HepG2 (cell line): ENCODE measurements around the gene CCN6. TPM values are rescaled to one million over a fixed set of nuclear protein-coding genes. Genes with fewer than 3 reads are reported as not detected.
A peak's percentile ranks its signal among the peaks of the same experiment; 100 is the strongest.

Experiments used
- ATAC-seq: fragments of 200-7000 bp; cut with Tn5 transposase; 3 replicates; pipeline ENCODE4 v1.9.1; 2020; ENCODE audit warnings: mild to moderate bottlenecking, moderate library complexity
- BruUV-seq: library from RNA; stranded (reverse); fragments of 400-500 nt; replicated peaks from 2 replicates; lab custom pipeline; 2021; lab: Mats Ljungman, UMichigan
- CTCF ChIA-PET: fragments of 300-600 bp; formaldehyde crosslinking; extraction: SDS; loops from one replicate; lab custom pipeline; 2021; ENCODE audit warnings: low total read pairs, inconsistent platforms, low intra/inter-chr PET ratio; lab: Yijun Ruan, JAX
- POLR2A ChIA-PET: fragments of 350-600 bp; sonication (Branson Sonifier 250); formaldehyde crosslinking; loops from one replicate; lab custom pipeline; 2020; ENCODE audit warnings: antibody characterized with exemption, inconsistent platforms; lab: Yijun Ruan, JAX
- DNase-seq: peaks from one replicate; pipeline ENCODE4 v3.0.0-alpha.2; 2015; ENCODE audit warnings: low spot score
- FAIRE-seq: peaks from 3 replicates; lab custom pipeline; 2011; peaks lifted over from hg19 to GRCh38; lab: Jason Lieb, UNC
- H2AFZ ChIP-seq: one replicate; pipeline ENCODE4 v1.6.1; 2011; ENCODE audit warnings: low read length, inconsistent platforms
- H3K27ac ChIP-seq: fragments of 300-600 bp; 3 replicates; pipeline ENCODE4 v1.8.0; 2011; ENCODE audit warnings: mixed run types, mild to moderate bottlenecking, mixed read lengths, low read length, inconsistent platforms; ENCODE audit not compliant: insufficient read depth; ENCODE audit errors: extremely low read length
- H3K27me3 ChIP-seq, 2 experiments: fragments of 200-600 bp in 1 of 2; 2 replicates in 1 of 2; 3 replicates in 1 of 2; pipeline versions ENCODE4 v1.6.0 to v1.8.0; 2011; ENCODE audit warnings: low read length in 2 of 2, mild to moderate bottlenecking in 2 of 2, moderate library complexity in 2 of 2, inconsistent platforms in 1 of 2; ENCODE audit not compliant: insufficient read depth in 2 of 2, control insufficient read depth in 1 of 2
- H3K36me3 ChIP-seq, 2 experiments: fragments of 200-600 bp in 1 of 2; replicated peaks in 1 of 2; 2 replicates in 1 of 2; 3 replicates in 1 of 2; pipeline versions ENCODE4 v1.5.1 to v1.8.0; 2011; ENCODE audit warnings: low read length in 2 of 2, inconsistent platforms in 1 of 2; ENCODE audit not compliant: insufficient read depth in 2 of 2, control insufficient read depth in 1 of 2
- H3K4me1 ChIP-seq: 2 replicates; pipeline ENCODE4 v1.5.1; 2012; ENCODE audit warnings: low read length, inconsistent platforms; ENCODE audit not compliant: insufficient read depth
- H3K4me2 ChIP-seq: 2 replicates; pipeline ENCODE4 v1.6.0; 2011; ENCODE audit warnings: low read depth, low read length, inconsistent platforms
- H3K4me3 ChIP-seq, 3 experiments: fragments of 200-600 bp in 1 of 3; sonication (generic), shearing (Covaris generic) in 1 of 3; replicated peaks in 1 of 3; 2 replicates each; pipeline ENCODE4 v1.5.1; 2011 to 2016; ENCODE audit warnings: low read length in 3 of 3, inconsistent platforms in 2 of 3, low read depth in 2 of 3, mild to moderate bottlenecking in 2 of 3, control low read depth in 1 of 3, mixed read lengths in 1 of 3; ENCODE audit not compliant: insufficient read depth in 1 of 3
- H3K79me2 ChIP-seq: one replicate; pipeline ENCODE4 v1.6.1; 2011; ENCODE audit warnings: low read length, inconsistent platforms; ENCODE audit not compliant: insufficient read depth
- H3K9ac ChIP-seq: 2 replicates; pipeline ENCODE4 v1.6.0; 2011; ENCODE audit warnings: mild to moderate bottlenecking, low read depth, low read length, inconsistent platforms; ENCODE audit not compliant: insufficient read depth
- H3K9me3 ChIP-seq: 2 replicates; pipeline ENCODE4 v1.5.1; 2012; ENCODE audit warnings: mild to moderate bottlenecking, low read length
- H4K20me1 ChIP-seq: 2 replicates; pipeline ENCODE4 v1.6.0; 2011; ENCODE audit warnings: inconsistent platforms, mild to moderate bottlenecking, low read length, moderate library complexity; ENCODE audit not compliant: insufficient read depth
- CBX5 ChIP-seq: sonication (generic); formaldehyde crosslinking; IDR thresholded peaks from 2 replicates; pipeline ENCODE4 v1.4.0; 2020; ENCODE audit warnings: missing genetic modification reagents, borderline replicate concordance
- RFXANK ChIP-seq: IDR thresholded peaks from 2 replicates; pipeline ENCODE4 v1.6.1; 2016
- WGBS: methylation state at CpG from one replicate; pipeline ENCODE4 v1.1.6; 2017; ENCODE audit warnings: low lambda C conversion rate; 5-methylcytosine and 5-hydroxymethylcytosine counted together
- in situ Hi-C: cut with HindIII; loops from 2 replicates; pipeline ENCODE4 v1.10.0; 2017; ENCODE audit warnings: low pct_unique_long_range_greater_than_20kb; ENCODE audit not compliant: extremely low pct_ligation_motif_present
- intact Hi-C: fragments of 100-400 bp; cut with micrococcal nuclease; formaldehyde crosslinking; loops from one replicate; pipeline ENCODE4 v1.10.0; 2022; ENCODE audit not compliant: unreplicated experiment
- polyA plus RNA-seq, 8 experiments: library from polyadenylated mRNA; depleted of rRNA in 3 of 8; stranded (reverse) in 7 of 8; unstranded in 1 of 8; fragments of >200 nt; fragmentation: Illumina TruSeq in 4 of 8; extraction: Trizol in 4 of 8; gene quantifications; 2 replicates each; pipeline versions ENCODE4 v1.2.1 to v1.2.3, GENCODE V29; 2011 to 2016; ENCODE audit warnings: low read depth in 4 of 8, missing spikeins in 1 of 8, mixed read lengths in 1 of 8; ENCODE audit not compliant: insufficient read depth in 1 of 8
- total RNA-seq, 5 experiments: library from RNA; depleted of rRNA; stranded (reverse); fragments of >200 nt; fragmentation: Illumina TruSeq; extraction: Trizol; gene quantifications; 2 replicates each; pipeline ENCODE4 v1.2.3, GENCODE V29; 2016; ENCODE audit warnings: low read depth in 1 of 5
- TF ChIP-seq, protein P1 (sequence below): sonication (generic); formaldehyde crosslinking; IDR thresholded peaks from 2 replicates; pipeline ENCODE4 v1.4.0; 2020; ENCODE audit warnings: missing genetic modification reagents
- TF ChIP-seq, protein P2 (sequence below): sonication (generic); formaldehyde crosslinking; IDR thresholded peaks from 2 replicates; pipeline ENCODE4 v1.4.0; 2020; ENCODE audit warnings: missing genetic modification reagents
- TF ChIP-seq, protein P3 (sequence below): sonication (generic); formaldehyde crosslinking; IDR thresholded peaks from 2 replicates; pipeline ENCODE4 v1.4.0; 2020; ENCODE audit warnings: missing genetic modification reagents, borderline replicate concordance

The CCN6 gene
- total and polyA plus RNA-seq, 2 of the 13 experiments (the other 11 are each of a cell fraction or from before 2014, with no cell fraction given), result not detected

DNA sequence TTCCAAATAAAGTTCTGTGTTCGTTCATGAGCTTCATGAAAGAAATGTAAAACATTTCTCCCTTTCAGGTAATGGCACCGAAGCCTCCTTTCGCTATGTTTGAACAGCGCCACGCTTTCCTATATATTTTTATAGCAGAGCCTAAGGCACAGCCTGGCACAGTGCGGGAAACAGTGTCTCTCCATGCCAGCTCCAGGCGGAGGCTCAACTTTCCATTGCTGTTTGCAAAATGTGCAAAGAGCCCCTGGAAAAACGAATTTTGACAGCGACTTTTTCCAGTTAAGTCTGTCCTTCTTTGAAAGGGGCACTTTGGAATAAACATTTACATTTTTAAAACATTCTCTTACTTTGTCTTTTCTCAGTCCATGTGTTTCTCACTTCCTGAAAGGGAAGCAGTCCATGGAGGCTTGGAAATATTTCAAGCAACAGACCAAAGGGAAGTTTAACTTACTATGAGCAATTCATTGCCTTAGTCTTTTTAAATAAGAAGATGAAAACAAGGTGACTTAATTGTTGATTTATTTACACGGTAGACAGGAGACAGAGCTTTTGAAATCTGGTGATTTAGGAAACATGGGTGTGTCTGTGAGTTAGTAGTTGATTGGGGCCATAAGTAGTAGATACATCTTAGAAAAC lies 769 bp downstream of the CCN6 start:
- intact Hi-C loops (no loop called here), in situ Hi-C loops (no loop called here)
- DNase-seq (no peak), ATAC-seq (peak; percentile 22; the same call in 1 of the 3 replicates), FAIRE-seq (no peak)
- no TSS peak for BruUV-seq
- peaks cover 12% of the 10 kb centered on the region; the same call in 1 of the 2 replicates for H3K4me1 ChIP-seq
- H3K36me3 ChIP-seq, result no peaks in the 10 kb centered on the region
- TF ChIP-seq, protein P1, sequence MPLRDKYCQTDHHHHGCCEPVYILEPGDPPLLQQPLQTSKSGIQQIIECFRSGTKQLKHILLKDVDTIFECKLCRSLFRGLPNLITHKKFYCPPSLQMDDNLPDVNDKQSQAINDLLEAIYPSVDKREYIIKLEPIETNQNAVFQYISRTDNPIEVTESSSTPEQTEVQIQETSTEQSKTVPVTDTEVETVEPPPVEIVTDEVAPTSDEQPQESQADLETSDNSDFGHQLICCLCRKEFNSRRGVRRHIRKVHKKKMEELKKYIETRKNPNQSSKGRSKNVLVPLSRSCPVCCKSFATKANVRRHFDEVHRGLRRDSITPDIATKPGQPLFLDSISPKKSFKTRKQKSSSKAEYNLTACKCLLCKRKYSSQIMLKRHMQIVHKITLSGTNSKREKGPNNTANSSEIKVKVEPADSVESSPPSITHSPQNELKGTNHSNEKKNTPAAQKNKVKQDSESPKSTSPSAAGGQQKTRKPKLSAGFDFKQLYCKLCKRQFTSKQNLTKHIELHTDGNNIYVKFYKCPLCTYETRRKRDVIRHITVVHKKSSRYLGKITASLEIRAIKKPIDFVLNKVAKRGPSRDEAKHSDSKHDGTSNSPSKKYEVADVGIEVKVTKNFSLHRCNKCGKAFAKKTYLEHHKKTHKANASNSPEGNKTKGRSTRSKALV, result no peak
- POLR2A ChIA-PET, result no interaction called here
- no peak overlapping the region for H2AFZ ChIP-seq
- H3K79me2 ChIP-seq, result no peaks in the 10 kb centered on the region
- H3K27ac ChIP-seq, result no peak overlapping the region
- CTCF ChIA-PET, result no interaction called here
- no peaks in the 10 kb centered on the region for H4K20me1 ChIP-seq
- H3K4me2 ChIP-seq, result peak overlapping the region; percentile 74
- WGBS, result 58% methylated on average over 10 of the region's 10 CpGs
- peaks cover 0 to 11% of the 10 kb centered on the region in 2 experiments; a peak in 2 of 5 replicates for H3K27me3 ChIP-seq
- no peak overlapping the region for H3K4me3 ChIP-seq
- H3K9ac ChIP-seq, result no peak overlapping the region
- H3K9me3 ChIP-seq, result no peaks in the 10 kb centered on the region

DNA sequence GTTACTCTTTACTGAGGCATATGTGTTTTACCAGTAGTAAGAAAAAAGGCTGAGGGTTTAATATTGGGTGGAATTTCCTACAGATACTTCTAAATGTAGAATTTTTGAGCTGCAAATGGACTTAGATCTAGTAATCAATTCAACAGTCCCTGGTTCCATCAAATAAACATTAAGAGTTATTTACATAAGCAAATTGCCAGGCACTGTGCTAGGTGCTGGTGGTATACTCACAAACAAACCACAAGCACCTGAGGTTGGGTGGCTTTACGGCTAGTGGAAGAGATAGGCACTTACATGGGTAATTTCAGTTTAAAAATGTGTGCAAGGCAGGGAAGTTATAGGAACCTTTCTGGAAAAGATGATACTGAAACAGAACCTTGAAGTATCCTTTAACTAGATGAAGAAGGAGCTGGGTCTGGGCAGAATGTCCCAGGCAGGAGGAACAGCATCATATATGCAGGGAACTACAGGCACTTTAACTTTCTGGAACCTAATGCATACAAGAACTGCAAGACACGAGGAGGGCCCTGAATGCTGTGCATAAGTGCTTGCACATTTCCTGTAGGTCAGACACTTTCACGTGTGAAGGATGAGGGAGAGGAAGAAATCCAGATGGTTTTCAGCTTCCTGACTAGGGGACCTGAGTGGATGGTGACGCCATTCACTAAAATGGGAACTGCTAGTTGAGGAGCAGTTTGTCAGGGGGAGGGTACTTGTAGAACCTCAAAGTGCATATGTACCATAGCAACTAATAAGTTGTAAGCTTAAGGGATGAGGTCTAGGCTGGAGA lies 4.5 kb downstream of the CCN6 start:
- BruUV-seq, result no TSS peak
- POLR2A ChIA-PET, result no interaction called here
- FAIRE-seq, result no peak
- Histone ChIP-seq H3K27ac (no peak overlapping the region), H3K79me2 (no peaks in the 10 kb centered on the region), H3K27me3 (no peaks in the 10 kb centered on the region), H4K20me1 (no peaks in the 10 kb centered on the region), H3K4me1 (peaks cover 10% of the 10 kb centered on the region; the same call in 1 of the 2 replicates), H3K4me3 (no peak overlapping the region)
- CTCF ChIA-PET, result no interaction called here
- in situ Hi-C loops (no loop called here), intact Hi-C loops (no loop called here)
- ATAC-seq, result no peak
- TF ChIP-seq RFXANK (CRISPR knock-in tag), result no peak
- TF ChIP-seq CBX5 (CRISPR knock-in tag), result no peak
- TF ChIP-seq, protein P2, sequence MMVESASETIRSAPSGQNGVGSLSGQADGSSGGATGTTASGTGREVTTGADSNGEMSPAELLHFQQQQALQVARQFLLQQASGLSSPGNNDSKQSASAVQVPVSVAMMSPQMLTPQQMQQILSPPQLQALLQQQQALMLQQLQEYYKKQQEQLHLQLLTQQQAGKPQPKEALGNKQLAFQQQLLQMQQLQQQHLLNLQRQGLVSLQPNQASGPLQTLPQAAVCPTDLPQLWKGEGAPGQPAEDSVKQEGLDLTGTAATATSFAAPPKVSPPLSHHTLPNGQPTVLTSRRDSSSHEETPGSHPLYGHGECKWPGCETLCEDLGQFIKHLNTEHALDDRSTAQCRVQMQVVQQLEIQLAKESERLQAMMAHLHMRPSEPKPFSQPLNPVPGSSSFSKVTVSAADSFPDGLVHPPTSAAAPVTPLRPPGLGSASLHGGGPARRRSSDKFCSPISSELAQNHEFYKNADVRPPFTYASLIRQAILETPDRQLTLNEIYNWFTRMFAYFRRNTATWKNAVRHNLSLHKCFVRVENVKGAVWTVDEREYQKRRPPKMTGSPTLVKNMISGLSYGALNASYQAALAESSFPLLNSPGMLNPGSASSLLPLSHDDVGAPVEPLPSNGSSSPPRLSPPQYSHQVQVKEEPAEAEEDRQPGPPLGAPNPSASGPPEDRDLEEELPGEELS (CRISPR knock-in tag), result no peak
- TF ChIP-seq, protein P3, sequence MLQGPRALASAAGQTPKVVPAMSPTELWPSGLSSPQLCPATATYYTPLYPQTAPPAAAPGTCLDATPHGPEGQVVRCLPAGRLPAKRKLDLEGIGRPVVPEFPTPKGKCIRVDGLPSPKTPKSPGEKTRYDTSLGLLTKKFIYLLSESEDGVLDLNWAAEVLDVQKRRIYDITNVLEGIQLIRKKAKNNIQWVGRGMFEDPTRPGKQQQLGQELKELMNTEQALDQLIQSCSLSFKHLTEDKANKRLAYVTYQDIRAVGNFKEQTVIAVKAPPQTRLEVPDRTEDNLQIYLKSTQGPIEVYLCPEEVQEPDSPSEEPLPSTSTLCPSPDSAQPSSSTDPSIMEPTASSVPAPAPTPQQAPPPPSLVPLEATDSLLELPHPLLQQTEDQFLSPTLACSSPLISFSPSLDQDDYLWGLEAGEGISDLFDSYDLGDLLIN (CRISPR knock-in tag), result no peak
- TF ChIP-seq, all 625 proteins: peak for 0
- H3K36me3 ChIP-seq, result no peaks in the 10 kb centered on the region
- no peak for DNase-seq
- no peaks in the 10 kb centered on the region for H3K9me3 ChIP-seq
- H3K9ac ChIP-seq, result no peak overlapping the region
- H2AFZ ChIP-seq, result no peak overlapping the region
- no peak overlapping the region for H3K4me2 ChIP-seq
- 11% methylated on average over 4 of the region's 4 CpGs for WGBS
